ENCODE data around the gene TBXAS1. TPM values are rescaled to one million over a fixed set of nuclear protein-coding genes. Genes with fewer than 3 reads are reported as not detected.

The TBXAS1 gene
- total and polyA plus RNA-seq, 2 of the 8 experiments (the other 6 are each of a cell fraction or from before 2014, with no cell fraction given), result 0.86 to 2.1 TPM

DNA sequence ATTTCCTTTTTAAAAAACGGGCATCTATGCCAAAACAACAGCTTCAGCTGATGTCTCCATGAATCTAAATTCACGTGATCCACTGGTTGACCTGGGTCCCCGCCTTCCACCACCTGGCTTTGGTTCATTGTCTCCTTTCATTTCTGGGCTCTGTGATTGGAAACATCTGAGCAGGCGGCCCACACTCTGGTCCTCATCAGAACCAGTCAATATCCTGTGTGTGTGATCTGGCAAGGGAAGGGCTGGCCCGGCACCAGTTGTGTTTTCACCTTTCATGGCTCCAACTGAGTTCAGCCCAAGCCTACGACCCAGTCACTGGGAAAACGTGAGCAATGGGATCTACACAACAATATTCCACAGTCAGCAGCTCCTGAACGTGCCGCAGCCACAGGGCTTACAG lies 187.5 kb downstream of the TBXAS1 start:
- Histone ChIP-seq H3K18ac (ENCODE audit: extremely low read depth, low read length) (no peak overlapping the region), H3K9ac (replicated peaks in 1 of 4; ENCODE audit: extremely low read depth in 1 of 4, low read depth in 3 of 4, low read length in 3 of 4) (no peak overlapping the region), H4K20me1 (replicated peaks in 1 of 2; ENCODE audit: control insufficient read depth in 1 of 2, insufficient read depth in 2 of 2, low read length in 2 of 2) (no peaks in the 10 kb centered on the region), H2BK5ac (ENCODE audit: low read depth, low read length) (no peak overlapping the region), H3K79me2 (ENCODE audit: control insufficient read depth in 1 of 2, insufficient read depth in 2 of 2, low read length in 2 of 2) (no peaks in the 10 kb centered on the region), H2BK12ac (ENCODE audit: low read depth, low read length) (no peak overlapping the region), H3K79me1 (ENCODE audit: low read depth, low read length) (no peaks in the 10 kb centered on the region), H3K4me3 (ENCODE audit: extremely low read depth in 1 of 4, insufficient read depth in 2 of 4, low read depth in 3 of 4, low read length in 4 of 4) (no peak overlapping the region), H3K23me2 (ENCODE audit: low read depth, low read length) (no peaks in the 10 kb centered on the region), H2BK120ac (replicated peaks; ENCODE audit: low read depth, low read length) (no peak overlapping the region), H3K9me3 (ENCODE audit: insufficient read depth in 2 of 2, low read depth in 1 of 2, low read length in 1 of 2) (no peaks in the 10 kb centered on the region), H3K4me2 (ENCODE audit: insufficient read depth in 1 of 2, low read depth in 2 of 2, low read length in 2 of 2) (no peak overlapping the region), H4K91ac (replicated peaks; ENCODE audit: insufficient read length, low read length) (no peak overlapping the region), H3K56ac (replicated peaks; ENCODE audit: insufficient read length, low read depth, low read length) (no peak overlapping the region), H3K4me1 (replicated peaks in 1 of 4; ENCODE audit: control insufficient read depth in 3 of 4, insufficient read depth in 4 of 4, low read length in 3 of 4) (no peaks in the 10 kb centered on the region), H2AK5ac (ENCODE audit: low read depth, low read length) (no peak overlapping the region), H2AFZ (ENCODE audit: low read length) (no peak overlapping the region), H3K23ac (ENCODE audit: insufficient read length) (no peak overlapping the region), H2BK15ac (ENCODE audit: low read length) (no peak overlapping the region), H3K27me3 (replicated peaks in 1 of 4; ENCODE audit: control insufficient read depth in 3 of 4, extremely low read depth in 1 of 4, insufficient read depth in 3 of 4, low read length in 3 of 4) (no peaks in the 10 kb centered on the region), H4K5ac (ENCODE audit: insufficient read length, low read depth, low read length) (no peak overlapping the region), H4K8ac (ENCODE audit: extremely low read depth, insufficient read depth, low read length) (no peak overlapping the region), H3K27ac (ENCODE audit: low read depth, low read length) (no peak overlapping the region), H3K4ac (replicated peaks; ENCODE audit: insufficient read length, low read depth, low read length) (no peak overlapping the region), H3K14ac (ENCODE audit: insufficient read length) (no peak overlapping the region), H2BK20ac (ENCODE audit: low read length) (no peak overlapping the region), H3K36me3 (ENCODE audit: control insufficient read depth in 2 of 4, insufficient read depth in 4 of 4, low read length in 3 of 4) (no peaks in the 10 kb centered on the region)
- ChIA-PET CTCF (ENCODE audit: partially characterized antibody) (interaction anchor here (1.5 to 5.0 kb wide), 3 partner anchors 11 to 13 kb away, joined by 4 to 25 read pairs (median 6); no protein-coding TSS in a partner anchor), POLR2A (ENCODE audit: partially characterized antibody) (no interaction called here)
- FAIRE-seq (no peak), DNase-seq (ENCODE audit: low read depth in 1 of 2, low spot score in 2 of 2) (no peak)
- 91% methylated on average over 9 of the region's 9 CpGs; no CpG with 5 or more reads in 1 of the 2 experiments for WGBS, 2 experiments (ENCODE audit: extremely low coverage in 1 of 2, insufficient coverage in 1 of 2, insufficient read length in 1 of 2, insufficient replicate concordance in 2 of 2, low coverage in 1 of 2, low lambda C conversion rate in 2 of 2, missing lambda C conversion rate in 1 of 2)
- TF ChIP-seq EZH2 (IDR thresholded peaks at IDR 0.05; ENCODE audit: low read depth, low read length, severe bottlenecking) (no peak), JUND (IDR thresholded peaks at IDR 0.05; ENCODE audit: low read length) (no peak), SIRT6 (IDR thresholded peaks at IDR 0.05; ENCODE audit: low read length) (no peak), RNF2 (IDR thresholded peaks at IDR 0.05; ENCODE audit: borderline replicate concordance, low read depth, low read length, missing control alignments, poor library complexity, severe bottlenecking) (no peak), TAF1 (IDR thresholded peaks at IDR 0.05; ENCODE audit: low read depth, low read length) (no peak), CBX5 (IDR thresholded peaks at IDR 0.05; ENCODE audit: low read depth, low read length) (no peak), ZNF274 (IDR thresholded peaks at IDR 0.05; ENCODE audit: borderline replicate concordance, extremely low read depth, low read length) (no peak), CEBPB (IDR thresholded peaks at IDR 0.05; ENCODE audit: low read depth, low read length) (no peak)

Measured in H1 (cell line).